ENCODE measurements around the gene FADS2.
"Not testable (repeated sequence)": the region's sequence is repeated elsewhere in the genome, so short reads cannot be mapped to it uniquely, and the experiment has no call there.

Gene FADS2

DNA sequence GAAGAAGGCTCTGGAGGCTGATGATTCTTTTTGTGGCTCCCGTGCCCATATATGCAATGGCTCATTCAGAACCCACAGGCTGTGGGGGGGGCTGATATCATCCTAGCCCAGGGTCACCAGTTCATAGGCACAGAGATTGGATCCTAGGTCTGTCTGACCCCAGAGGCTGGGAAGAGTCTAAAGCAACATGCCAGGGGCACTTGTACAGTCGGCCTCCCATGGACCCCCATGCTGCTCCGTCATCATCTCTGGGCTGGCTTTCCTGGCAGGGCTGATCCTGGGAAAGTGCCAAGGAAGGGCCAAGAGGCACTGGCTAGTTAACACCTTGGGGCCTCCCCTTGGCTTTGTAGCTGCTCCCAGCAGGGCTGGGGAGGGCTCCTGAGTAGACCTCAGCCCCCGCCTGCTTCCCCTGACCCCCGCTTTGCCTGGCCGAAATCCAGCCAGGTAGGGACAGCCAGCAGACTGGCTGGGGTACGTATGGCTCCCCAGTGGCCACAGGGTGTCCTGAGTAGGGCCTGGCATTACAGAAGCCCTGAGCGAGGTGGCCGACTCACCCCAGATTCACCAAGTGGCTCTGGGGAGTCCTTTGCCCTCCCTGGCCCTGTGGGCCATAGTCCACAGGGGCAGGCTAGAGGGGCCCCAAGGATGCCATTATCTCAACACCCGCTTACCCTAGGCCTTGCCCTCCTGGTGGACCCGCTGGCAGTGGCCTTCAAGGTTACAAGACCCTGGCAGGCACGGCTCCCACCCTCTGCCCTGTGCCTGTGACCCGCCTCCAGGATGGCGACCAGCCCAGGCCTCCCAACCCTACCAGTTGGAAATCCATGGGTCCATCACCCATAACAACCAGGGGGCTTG is 40.7 kb downstream of the FADS2 start:
- DNase-seq (ENCODE audit: low spot score) (no peak), FAIRE-seq (no peak)

GRCh38 chr11:61869429-61869707 is 41.3 kb downstream of the FADS2 start:
- DNase-seq (ENCODE audit: low spot score) = no peak
- no peak for FAIRE-seq

GRCh38 chr11:61869708-61870451 is 41.8 kb downstream of the FADS2 start:
- DNase-seq (ENCODE audit: low spot score) = no peak
- no peak for FAIRE-seq

DNA sequence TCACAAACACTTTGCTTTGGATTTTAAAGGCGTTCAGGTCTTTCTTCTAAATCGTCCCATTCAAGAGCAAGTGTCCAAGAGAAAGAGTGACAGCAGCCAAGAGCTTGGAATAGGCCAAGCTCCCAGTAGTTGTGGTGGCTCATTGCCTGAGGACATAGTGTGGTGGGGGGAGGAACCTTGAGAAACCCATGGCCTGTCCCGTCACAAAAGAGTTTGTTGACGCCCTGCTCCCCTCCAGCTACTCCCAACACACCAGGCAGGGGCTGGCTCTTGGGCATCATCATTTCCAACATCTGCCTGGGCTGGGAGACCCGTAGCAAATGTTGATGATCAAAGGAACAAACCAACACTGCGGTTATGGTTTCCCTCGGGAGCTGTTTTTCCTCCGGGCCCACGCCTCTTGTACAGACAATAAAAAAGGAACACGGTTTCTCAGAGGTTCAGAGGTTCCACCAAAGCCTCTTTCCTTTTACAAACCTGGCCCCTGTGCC is 42.5 kb downstream of the FADS2 start:
- no peak for FAIRE-seq

DNA sequence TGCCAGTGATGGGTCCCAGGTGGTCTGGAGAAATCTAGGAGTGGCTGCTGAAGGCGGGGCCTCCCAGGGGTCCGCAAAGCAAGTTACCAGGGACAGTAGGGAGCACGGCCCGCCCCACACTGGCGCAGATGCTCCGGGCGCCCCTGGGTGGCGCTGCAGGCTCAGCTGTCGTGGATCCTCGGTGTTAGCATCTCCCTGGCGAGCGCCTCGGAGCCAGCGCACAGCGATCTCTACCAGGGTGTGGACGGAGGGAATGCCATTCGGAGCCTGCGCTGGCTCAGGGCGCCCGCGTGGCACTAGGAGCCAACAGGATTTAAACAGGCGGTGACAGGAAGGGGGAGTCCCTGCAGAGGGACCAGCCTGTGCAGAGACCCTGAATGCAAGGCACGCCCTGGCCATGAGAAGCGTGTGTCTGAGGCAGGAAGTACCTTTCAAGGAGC is 43.1 kb downstream of the FADS2 start:
- peak; percentile 67 for DNase-seq (ENCODE audit: low spot score)
- no peak for FAIRE-seq

More for the DNA sequence above, 42.5 kb downstream of the FADS2 start:
- DNase-seq (ENCODE audit: low spot score) = no peak

DNA sequence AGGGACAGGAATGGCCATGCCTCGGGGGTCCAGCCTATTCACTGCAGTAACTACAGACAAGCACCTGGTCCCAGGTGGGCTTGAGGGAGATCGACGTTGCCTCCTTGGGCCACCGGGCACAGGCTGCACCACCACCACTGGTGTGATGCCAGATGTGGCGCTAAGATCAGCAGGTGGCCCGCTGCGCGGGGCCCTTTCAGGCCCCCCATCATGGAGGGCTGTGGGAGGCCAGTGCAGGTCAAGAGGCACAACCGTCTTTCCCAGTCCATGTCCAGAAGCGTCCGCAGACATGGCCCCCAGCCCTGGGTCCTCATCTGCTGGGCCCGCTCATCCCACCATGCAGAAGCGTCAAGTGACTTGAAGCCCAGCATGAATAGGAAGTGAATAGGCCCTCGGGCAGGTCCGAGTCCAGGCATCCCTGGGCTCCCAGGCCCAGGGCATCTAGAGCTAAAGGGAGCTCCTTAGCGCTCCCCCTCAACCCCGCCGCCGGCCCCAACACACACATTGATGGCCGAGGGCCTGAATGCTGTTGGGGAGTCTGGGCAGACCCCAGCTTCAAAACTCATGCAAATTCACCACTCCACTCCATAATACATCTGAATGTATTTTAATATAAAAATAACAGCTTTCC is 45.0 kb downstream of the FADS2 start:
- FAIRE-seq = no peak
- no peak for DNase-seq (ENCODE audit: low spot score)

- DNase-seq (ENCODE audit: low spot score) (no peak), FAIRE-seq (no peak)
Measured at GRCh38 chr11:61873588-61874376, 45.7 kb downstream of the FADS2 start.

DNA sequence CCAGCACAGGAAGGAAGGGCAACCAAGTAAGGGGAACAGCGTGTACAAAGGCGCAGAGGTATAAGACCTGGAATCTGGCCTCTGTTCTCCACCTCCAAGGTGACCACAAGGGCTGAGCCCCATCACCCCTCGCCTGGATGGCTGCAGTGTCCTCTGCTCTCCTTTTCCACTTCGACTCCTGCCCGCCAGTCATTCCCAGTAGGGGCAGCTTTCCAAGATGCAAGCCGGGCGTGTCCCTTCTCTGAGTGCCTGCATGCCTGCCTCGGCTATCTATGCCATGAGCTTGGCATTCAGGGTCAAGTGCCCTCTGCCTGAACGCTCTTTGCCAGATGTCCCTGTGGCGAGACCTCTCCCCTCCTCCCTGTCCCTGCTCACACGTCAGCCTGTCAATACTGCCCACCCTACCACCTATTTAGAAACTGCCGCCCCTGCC is 46.3 kb downstream of the FADS2 start:
- FAIRE-seq = no peak
- DNase-seq (ENCODE audit: low spot score) = no peak

DNA sequence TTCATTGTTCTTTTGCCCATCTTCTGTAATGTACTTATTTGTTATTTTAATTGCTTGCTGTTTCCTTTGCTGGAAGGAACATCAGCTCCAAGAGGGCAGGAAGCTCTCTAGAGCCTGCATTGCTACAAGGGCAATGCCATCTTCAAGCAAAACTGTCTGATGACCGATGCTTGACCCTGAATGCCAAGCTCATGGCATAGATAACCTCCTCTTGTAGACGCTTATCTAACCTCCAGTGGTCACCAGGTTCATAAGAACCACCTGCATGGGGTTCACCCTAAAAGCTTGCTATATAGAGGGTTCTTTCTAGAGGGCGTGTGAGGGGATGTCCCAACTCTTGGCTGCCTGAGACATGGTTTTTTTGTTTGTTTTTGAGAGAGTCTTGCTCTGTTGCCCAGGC is 46.8 kb downstream of the FADS2 start:
- no peak for DNase-seq (ENCODE audit: low spot score)
- no peak for FAIRE-seq

DNA sequence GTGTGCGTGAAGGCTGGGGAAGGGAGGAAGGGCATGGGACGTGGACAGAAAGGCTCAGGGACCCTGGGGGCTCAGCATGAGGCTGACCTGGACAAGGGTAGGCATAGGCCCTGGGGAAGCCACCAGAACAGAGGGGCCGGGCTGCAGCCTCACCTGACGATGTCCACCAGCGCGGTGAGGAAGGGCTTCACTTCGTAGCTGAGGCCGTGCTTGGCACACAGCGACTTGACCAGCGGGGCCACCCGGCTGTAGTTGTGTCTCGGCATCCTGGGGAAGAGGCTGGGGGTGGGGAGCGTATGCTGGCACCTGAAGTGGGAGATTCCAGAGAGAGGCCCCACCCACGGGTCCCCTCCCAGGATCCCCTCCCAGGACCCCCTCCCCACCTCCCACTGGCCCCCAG is 47.6 kb downstream of the FADS2 start:
- no peak for DNase-seq (ENCODE audit: low spot score)
- FAIRE-seq = no peak

- DNase-seq (ENCODE audit: low spot score) (no peak), FAIRE-seq (no peak)
Measured at GRCh38 chr11:61879152-61879551, 51.1 kb downstream of the FADS2 start.

DNA sequence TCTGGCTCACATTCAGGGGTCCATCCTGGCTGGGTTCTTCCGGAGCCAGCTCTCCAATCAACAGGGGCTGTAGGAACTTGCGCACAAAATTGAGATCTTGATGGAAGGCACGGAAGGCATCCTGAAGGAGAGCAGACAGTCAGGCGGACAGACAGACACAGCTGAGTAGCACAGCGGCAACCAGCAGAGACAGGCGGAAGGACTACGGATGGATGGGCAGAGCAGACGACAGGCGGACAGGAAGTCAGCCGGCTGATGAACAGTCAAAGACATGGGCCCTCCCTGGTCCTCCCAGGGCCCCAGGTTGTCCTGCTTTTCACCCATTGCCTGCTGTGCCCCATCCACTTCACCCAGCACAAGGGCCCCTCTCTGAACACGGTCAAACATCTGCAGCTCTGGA is 51.9 kb downstream of the FADS2 start:
- FAIRE-seq (no peak), DNase-seq (ENCODE audit: low spot score) (no peak)

DNA sequence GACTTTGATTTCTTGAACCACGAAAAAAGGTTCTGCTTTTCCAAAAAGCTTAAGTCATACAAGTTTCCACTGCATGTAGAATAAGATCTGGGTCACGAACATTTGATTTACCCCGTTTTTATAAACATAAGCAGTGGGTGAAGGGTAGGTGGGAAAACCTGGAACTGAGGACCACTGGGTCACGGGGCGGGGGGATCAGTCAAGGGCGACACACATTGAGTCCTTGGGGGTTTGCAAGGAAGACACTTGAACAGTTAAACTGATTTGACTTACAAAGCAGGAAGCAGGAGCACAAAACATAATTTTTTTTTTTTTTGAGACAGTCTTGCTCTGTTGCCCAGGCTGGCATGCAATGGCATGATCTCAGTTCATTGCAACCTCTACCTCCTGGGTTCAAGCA is 52.4 kb downstream of the FADS2 start:
- DNase-seq (ENCODE audit: low spot score) = no peak
- FAIRE-seq = no peak

DNA sequence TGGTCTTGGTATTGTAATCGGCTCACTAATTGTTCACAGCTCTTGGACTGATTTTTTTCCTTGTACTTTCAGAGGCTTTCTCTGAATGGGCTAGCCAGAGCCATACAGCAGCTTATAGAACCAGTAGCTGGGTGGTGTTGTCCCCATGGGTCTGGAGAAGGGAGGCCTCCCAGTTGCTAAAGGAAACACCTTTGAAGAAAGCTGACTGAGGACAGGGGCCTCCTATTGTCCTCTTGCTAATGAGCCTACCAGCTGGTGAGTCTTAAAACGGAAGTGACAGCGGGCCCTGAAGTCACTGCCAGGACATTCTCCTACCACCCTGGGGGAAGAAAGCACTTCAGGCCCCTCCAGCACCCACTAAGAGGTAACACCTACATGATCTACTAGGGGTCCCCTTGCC is 53.3 kb downstream of the FADS2 start:
- no peak for FAIRE-seq
- no peak for DNase-seq (ENCODE audit: low spot score)

GRCh38 chr11:61882267-61882666 is 54.2 kb downstream of the FADS2 start:
- not testable (repeated sequence) for FAIRE-seq; DNase-seq (ENCODE audit: low spot score)

GRCh38 chr11:61882879-61883278 is 54.8 kb downstream of the FADS2 start:
- no peak for FAIRE-seq
- no peak for DNase-seq (ENCODE audit: low spot score)

GRCh38 chr11:61883327-61883726 is 55.2 kb downstream of the FADS2 start:
- no peak for FAIRE-seq
- DNase-seq (ENCODE audit: low spot score) = no peak

GRCh38 chr11:61883947-61884346 is 55.8 kb downstream of the FADS2 start:
- no peak for DNase-seq (ENCODE audit: low spot score)
- FAIRE-seq = no peak

GRCh38 chr11:61885166-61885778 is 57.2 kb downstream of the FADS2 start:
- DNase-seq (ENCODE audit: low spot score) (no peak), FAIRE-seq (no peak)

DNA sequence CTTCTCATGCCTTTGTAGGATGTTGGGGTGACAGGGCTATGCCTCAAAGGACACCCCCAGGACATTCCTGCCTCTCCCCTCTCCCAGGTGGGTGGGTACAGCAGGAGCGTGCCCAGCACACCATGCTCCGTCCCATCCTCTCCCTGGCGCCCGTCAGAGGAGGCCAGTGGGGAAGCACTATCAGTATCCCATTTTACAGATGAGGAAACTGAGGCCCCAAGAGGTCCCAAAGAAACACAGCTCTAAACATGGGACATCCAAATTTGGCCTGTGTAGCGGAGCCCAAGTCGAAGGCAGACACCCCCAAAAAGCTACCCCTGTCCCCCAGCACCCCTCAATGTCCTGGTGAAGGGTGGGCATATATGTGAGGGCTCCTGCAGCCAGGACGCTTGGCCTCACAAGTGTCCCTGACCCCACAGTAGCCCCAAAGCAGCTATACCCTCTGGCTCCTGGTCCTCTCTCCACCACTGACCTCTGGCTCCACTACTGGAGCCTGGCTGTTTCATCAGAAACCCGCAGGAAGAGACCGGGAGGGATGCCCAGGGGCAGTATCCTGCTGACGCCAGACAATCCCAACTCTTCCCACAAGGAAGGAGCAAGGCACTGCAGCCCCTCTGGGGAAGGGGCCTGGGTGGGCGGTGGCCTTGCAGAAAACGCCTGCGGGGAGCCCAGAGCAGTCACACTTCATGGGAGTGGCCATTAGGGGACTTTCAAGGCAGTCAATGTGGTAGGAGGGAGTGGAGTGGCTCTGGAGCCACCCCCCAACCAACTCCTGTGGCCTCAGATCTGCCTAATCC is 57.9 kb downstream of the FADS2 start:
- FAIRE-seq = no peak
- DNase-seq (ENCODE audit: low spot score) = no peak

Data from urothelium cell line (cell line).